GM19328 (cell line): Measurements from ENCODE around the gene SETD1B.
"Not testable (repeated sequence)": the region's sequence is repeated elsewhere in the genome, so short reads cannot be mapped to it uniquely, and the experiment has no call there.

Experiments used
- ATAC-seq: cut with Tn5 transposase; IDR thresholded peaks from one replicate; pipeline ENCODE4 v1.9.1; 2021; ENCODE audit warnings: mild to moderate bottlenecking, moderate library complexity; ENCODE audit not compliant: unreplicated experiment

The SETD1B gene

GRCh38 chr12:121852392-121852791, 48.6 kb downstream of the SETD1B start:
- not testable (repeated sequence) for ATAC-seq

DNA sequence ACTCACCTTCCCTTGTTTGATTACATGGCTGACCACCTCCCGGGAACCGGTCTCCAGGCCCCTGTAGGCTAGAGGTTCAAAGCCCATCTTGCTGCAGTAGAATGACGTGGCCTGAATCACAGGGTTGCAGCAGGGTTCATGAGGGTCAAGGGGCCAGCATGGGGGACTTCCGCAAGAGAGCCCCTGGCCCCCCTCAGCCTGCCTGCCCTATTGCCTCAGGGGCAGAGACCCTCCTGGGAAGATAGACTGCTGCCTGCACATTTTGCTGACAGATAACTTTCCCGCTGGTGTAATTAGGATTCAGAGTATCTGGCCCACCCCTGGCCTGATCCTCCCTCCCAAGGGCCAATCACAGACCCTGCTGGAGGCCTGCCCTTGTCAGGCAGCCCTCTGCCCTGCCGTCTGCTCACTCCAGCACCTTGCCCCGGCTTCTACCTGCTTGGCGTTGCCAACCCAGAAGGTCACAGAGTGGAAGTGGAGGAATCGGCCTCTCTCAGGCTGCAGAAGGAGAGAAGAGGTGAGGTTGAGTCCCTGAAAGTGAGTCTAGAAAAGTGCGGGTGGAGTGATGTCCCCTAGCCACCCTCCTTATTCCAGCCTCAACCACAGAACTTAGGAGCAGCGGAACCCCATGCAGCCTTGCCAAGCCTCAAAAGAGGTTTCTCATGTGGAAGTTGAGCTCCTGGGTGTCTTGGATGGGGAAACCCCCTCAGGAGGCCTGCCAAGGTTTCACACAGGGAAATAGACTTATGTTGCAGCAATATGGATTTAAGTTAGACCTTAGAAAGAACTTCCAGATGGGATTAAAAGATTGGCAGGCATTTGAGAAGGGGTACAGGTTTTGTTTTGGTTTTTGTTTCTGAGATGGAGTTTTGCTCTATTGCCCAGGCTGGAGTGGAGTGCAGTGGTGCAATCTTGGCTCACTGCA, 53.8 kb downstream of the SETD1B start:
- no peak for ATAC-seq

DNA sequence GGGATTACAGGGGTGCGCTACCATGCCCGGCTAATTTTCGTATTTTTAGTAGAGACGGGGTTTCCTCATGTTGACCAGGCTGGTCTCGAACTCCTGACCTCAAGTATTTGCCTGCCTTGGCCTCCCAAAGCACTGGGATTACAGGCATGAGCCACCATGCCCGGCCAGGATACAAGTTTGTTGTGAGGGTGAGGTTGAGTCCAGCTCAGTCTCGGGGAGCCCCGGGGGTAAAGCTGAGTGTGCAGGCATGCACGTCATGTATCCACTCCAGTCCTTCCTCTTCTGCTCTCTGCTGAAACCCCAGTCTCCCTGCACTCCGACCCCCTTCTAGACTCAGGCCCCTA, 54.5 kb downstream of the SETD1B start:
- no peak for ATAC-seq

- no peak for ATAC-seq
Measured at GRCh38 chr12:121858662-121859572, 55.1 kb downstream of the SETD1B start, which contains the start of gene HPD. TSS of gene HPD (minus strand) at chr12:121858859. CDS start at chr12:121858823, 36 bp downstream.

DNA sequence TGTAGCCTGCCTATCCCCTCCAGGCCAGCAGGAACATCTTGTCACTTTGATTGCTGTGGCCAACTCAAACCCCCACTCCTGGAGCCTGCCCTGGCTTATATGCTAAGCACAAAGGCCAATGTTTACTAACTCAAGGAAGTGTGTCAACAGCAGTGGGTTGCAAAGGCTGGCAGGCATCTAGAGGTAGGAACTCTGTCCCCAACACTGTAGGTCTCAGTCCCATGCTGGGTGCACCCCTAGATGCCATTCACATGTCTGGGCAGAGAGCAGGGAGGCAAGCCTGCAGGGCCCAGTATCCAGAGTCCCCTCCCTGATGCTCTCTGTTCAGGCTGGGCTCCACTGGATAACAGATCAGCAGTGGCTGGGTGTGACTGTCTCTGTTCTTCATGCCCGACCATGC, 56.4 kb downstream of the SETD1B start:
- ATAC-seq, result no peak

DNA sequence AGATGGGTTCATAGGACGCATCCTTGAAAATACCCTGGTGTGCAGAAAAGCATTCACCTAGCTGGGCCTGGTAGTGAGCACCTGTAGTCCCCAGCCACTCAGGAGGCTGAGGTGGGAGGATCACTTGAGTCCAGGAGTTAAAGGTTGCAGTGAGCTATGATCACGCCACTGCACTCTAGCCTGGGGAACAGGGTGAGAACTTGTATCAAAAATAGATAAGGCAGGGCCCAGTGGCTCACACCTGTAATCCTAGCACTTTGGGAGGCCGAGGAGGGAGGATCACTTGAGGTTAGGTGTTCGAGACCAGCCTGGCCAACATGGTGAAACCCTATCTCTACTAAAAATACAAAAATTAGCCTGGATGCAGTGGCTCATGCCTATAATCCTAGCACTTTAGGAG, 56.9 kb downstream of the SETD1B start:
- not testable (repeated sequence) for ATAC-seq

GRCh38 chr12:121861636-121862254, 57.9 kb downstream of the SETD1B start:
- ATAC-seq, result no peak

- no peak for ATAC-seq
Measured at GRCh38 chr12:121866331-121866730, 62.5 kb downstream of the SETD1B start.

DNA sequence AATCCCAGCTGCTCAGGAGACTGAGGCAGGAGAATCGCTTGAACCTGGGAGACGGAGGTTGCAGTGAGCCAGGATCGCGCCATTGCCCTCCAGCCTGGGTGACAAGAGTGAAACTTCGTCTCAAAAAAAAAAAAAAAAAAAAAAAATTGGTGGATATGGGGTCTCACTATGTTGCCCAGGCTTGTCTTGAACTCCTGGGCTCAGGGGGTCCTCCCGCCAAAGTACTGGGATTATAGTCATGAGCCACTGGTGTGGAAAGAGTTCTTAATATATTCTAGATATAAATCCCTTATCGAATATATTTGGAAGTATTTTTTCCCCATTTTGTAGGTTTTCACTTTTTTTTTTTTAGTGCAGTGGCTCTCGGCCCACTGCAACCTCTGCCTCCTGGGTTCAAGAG, 65.4 kb downstream of the SETD1B start:
- not testable (repeated sequence) for ATAC-seq

- ATAC-seq, result no peak
Measured at GRCh38 chr12:121871467-121871866, 67.7 kb downstream of the SETD1B start.

DNA sequence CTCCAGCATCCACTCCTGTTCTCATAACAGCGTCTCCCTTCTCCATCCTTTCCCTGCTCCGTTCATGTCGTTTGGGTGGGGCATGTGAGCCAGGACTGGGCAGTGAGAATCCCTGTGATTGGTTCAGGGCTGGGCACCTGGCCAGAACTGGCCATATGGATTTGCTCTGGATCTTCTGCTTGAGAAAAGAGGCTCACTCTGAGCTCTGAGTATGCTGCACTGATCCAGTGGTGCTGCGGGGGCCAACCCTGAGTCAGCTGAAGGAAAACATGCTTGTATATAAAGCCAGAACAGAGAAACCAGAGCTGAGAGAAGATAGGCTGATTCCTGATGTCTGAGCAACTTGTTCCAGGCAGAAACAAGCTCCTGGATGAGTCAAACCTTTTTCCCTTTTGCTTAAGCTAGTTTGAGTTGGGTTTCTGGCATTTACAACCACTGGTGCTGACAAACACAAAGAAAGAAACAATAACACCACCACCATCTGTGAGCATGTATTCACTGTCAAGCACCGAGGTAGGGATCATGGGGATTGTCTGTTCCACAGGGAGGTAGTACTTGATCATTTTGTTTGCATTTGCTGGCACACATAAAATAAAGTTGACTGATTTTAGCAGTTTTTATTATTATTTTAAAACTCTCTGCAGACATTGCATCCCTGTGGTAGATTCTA, 68.9 kb downstream of the SETD1B start:
- ATAC-seq, result no peak

GRCh38 chr12:121873216-121873569, 69.4 kb downstream of the SETD1B start:
- ATAC-seq, result no peak

DNA sequence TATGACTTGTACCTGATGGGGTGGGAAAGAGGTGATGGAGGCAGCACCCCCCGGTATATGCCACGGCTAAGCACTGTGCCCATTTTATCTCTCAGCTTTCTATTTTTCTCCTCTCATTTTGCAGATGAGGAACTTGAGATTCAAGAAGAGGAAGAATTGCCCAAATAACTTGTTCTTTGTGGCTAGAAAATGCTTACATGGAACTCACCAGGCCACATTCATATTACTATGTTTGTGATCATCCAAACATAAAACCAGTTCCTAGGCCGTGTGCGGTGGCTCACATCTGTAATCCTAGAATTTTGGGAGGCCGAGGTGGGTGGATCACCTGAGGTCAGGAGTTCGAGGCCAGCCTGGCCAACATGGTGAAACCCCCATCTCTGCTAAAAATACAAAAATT, 70.3 kb downstream of the SETD1B start:
- ATAC-seq, result no peak

GRCh38 chr12:121875582-121875981, 71.8 kb downstream of the SETD1B start:
- ATAC-seq, result no peak

DNA sequence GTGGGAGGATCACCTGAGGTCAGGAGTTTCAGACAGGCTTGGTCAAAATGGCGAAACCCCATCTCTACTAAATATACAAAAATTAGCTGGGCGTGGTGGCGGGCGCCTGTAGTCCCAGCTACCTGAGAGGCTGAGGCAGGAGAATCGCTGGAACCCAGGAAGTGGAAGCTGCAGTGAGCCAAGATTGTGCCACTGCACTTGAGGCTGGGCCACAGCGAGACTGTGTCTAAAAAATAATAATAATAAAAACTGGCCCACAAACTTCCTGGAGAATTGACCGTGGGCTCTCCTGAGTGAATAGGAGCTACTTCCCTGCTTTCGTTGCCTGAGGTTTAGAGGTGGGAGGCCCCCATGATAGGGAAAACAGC, 72.3 kb downstream of the SETD1B start:
- not testable (repeated sequence) for ATAC-seq
